ENCODE measurements around the gene GTSF1L.

- TF ChIP-seq CTCF (IDR thresholded peaks at IDR 0.05; ENCODE audit: insufficient read depth, low read length) = no peak
- TF ChIP-seq POLR2AphosphoS5 (IDR thresholded peaks at IDR 0.05; ENCODE audit: low read depth) = no peak
- no peak for TF ChIP-seq REST (IDR thresholded peaks at IDR 0.05; ENCODE audit: insufficient replicate concordance, low read depth)
- TF ChIP-seq GABPA (IDR thresholded peaks at IDR 0.05; ENCODE audit: low read depth) = no peak
These were observed 469 bp downstream of the GTSF1L start for GRCh38 chr20:43726333-43726732.

Measured in HL-60 (cell line).